Kidney epithelial cell (primary cell): ENCODE measurements around the gene RFPL4AL1. TPM values are rescaled to one million over a fixed set of nuclear protein-coding genes. Genes with fewer than 3 reads are reported as not detected.

Experiments used
- DNase-seq: peaks from one replicate; pipeline ENCODE4 v3.0.0-alpha.2; 2010; ENCODE audit warnings: low read depth
- H3K27me3 ChIP-seq: 2 replicates; pipeline ENCODE4 v1.6.0; 2011; ENCODE audit warnings: low read length; ENCODE audit not compliant: control insufficient read depth, insufficient read depth
- H3K36me3 ChIP-seq: 2 replicates; pipeline ENCODE4 v1.5.1; 2011; ENCODE audit warnings: low read length; ENCODE audit not compliant: control insufficient read depth, insufficient read depth
- H3K4me3 ChIP-seq: 2 replicates; pipeline ENCODE4 v1.5.1; 2011; ENCODE audit warnings: low read depth, mild to moderate bottlenecking, control low read depth, low read length
- CTCF ChIP-seq: IDR thresholded peaks from 2 replicates; pipeline ENCODE4 v1.5.1; 2011; ENCODE audit warnings: mild to moderate bottlenecking, moderate library complexity, low read length, control low read depth, inconsistent platforms; ENCODE audit not compliant: insufficient read depth, poor library complexity, severe bottlenecking
- total RNA-seq: library from RNA; depleted of rRNA; stranded (reverse); fragments of >200 nt; gene quantifications from 2 replicates; pipeline ENCODE4 v1.2.3, GENCODE V29; 2015

RFPL4AL1 gene
- total RNA-seq, 1 donor from 2014 or later = not detected

GRCh38 chr19:55812449-55812848 is 43.5 kb downstream of the RFPL4AL1 start:
- DNase-seq = no peak
- Histone ChIP-seq H3K27me3 (no peaks in the 10 kb centered on the region), H3K36me3 (no peaks in the 10 kb centered on the region), H3K4me3 (no peak overlapping the region)
- no peak for TF ChIP-seq CTCF

GRCh38 chr19:55813906-55814305 is 45.0 kb downstream of the RFPL4AL1 start:
- H3K36me3 ChIP-seq = no peaks in the 10 kb centered on the region
- H3K4me3 ChIP-seq = no peak overlapping the region
- H3K27me3 ChIP-seq = no peaks in the 10 kb centered on the region
- no peak for DNase-seq
- no peak for TF ChIP-seq CTCF

GRCh38 chr19:55820037-55820436 is 51.1 kb downstream of the RFPL4AL1 start:
- Histone ChIP-seq H3K4me3 (no peak overlapping the region), H3K36me3 (no peaks in the 10 kb centered on the region), H3K27me3 (no peaks in the 10 kb centered on the region)
- TF ChIP-seq CTCF = no peak
- no peak for DNase-seq

Other genes starting within 250 kb of the RFPL4AL1 start
- gene SBK2, start 232.0 kb upstream of the RFPL4AL1 start, total RNA-seq = 0.14 and 0.17 TPM in 2 replicates
- 0.33 TPM in 1 of 2 replicates, not detected in the other for gene SBK3, start 223.6 kb upstream of the RFPL4AL1 start, total RNA-seq
- 14.4 and 22.0 TPM in 2 replicates for gene ZNF579, start 188.3 kb upstream of the RFPL4AL1 start, total RNA-seq
- 8.4 and 9.4 TPM in 2 replicates for gene FIZ1, start 169.6 kb upstream of the RFPL4AL1 start, total RNA-seq
- 32.7 and 35.0 TPM in 2 replicates for gene ZNF524, start 168.8 kb upstream of the RFPL4AL1 start, total RNA-seq
- 5.6 and 7.6 TPM in 2 replicates for gene ZNF865, start 163.5 kb upstream of the RFPL4AL1 start, total RNA-seq
- gene ZNF784, start 144.6 kb upstream of the RFPL4AL1 start, total RNA-seq = 3.6 and 6.3 TPM in 2 replicates
- gene ZNF580, start 128.1 kb upstream of the RFPL4AL1 start, total RNA-seq = 10.1 and 10.4 TPM in 2 replicates
- 36.9 and 41.8 TPM in 2 replicates for gene ZNF581, start 125.5 kb upstream of the RFPL4AL1 start, total RNA-seq
- gene CCDC106, start 120.9 kb upstream of the RFPL4AL1 start, total RNA-seq = 12.0 and 12.2 TPM in 2 replicates
- gene U2AF2, start 114.1 kb upstream of the RFPL4AL1 start, total RNA-seq = 153 and 164 TPM in 2 replicates
- 155 and 186 TPM in 2 replicates for gene EPN1, start 93.9 kb upstream of the RFPL4AL1 start, total RNA-seq
- gene NLRP9, start 30.7 kb upstream of the RFPL4AL1 start, total RNA-seq = not detected in 2 replicates
- not detected in 2 replicates for gene RFPL4A, start 10.0 kb upstream of the RFPL4AL1 start, total RNA-seq
- not detected in 2 replicates for gene NLRP11, start 62.9 kb downstream of the RFPL4AL1 start, total RNA-seq
- gene NLRP4, start 67.4 kb downstream of the RFPL4AL1 start, total RNA-seq = not detected in 2 replicates
- not detected in 2 replicates for gene NLRP13, start 163.2 kb downstream of the RFPL4AL1 start, total RNA-seq
- gene NLRP8, start 178.7 kb downstream of the RFPL4AL1 start, total RNA-seq = not detected in 2 replicates
- not detected in 2 replicates for gene NLRP5, start 217.7 kb downstream of the RFPL4AL1 start, total RNA-seq